ENCODE results near the gene TCF23.
"Not testable (repeated sequence)": the region's sequence is repeated elsewhere in the genome, so short reads cannot be mapped to it uniquely, and the experiment has no call there.

The TCF23 gene

GRCh38 chr2:27155069-27155520 lies 6.3 kb downstream of the TCF23 start:
- no peak for DNase-seq

GRCh38 chr2:27158468-27158867 lies 9.7 kb downstream of the TCF23 start:
- no peak for DNase-seq

- no peak for DNase-seq
Observed at GRCh38 chr2:27159271-27159670, 10.5 kb downstream of the TCF23 start.

GRCh38 chr2:27160191-27160590 lies 11.4 kb downstream of the TCF23 start:
- DNase-seq = no peak

- no peak for DNase-seq
Observed at GRCh38 chr2:27162151-27163121, 13.6 kb downstream of the TCF23 start.

- DNase-seq = no peak
Observed at GRCh38 chr2:27164960-27165763, 16.4 kb downstream of the TCF23 start.

GRCh38 chr2:27170581-27171337 lies 22.0 kb downstream of the TCF23 start:
- no peak for DNase-seq

- no peak for DNase-seq
Observed at GRCh38 chr2:27171351-27171848, 22.6 kb downstream of the TCF23 start.

- no peak for DNase-seq
Observed at GRCh38 chr2:27174638-27175037, 25.8 kb downstream of the TCF23 start.

GRCh38 chr2:27175330-27175729 lies 26.5 kb downstream of the TCF23 start:
- no peak for DNase-seq

GRCh38 chr2:27175781-27176180 lies 27.0 kb downstream of the TCF23 start:
- not testable (repeated sequence) for DNase-seq

GRCh38 chr2:27177441-27178351 lies 28.9 kb downstream of the TCF23 start:
- DNase-seq = no peak

GRCh38 chr2:27178469-27178868 lies 29.7 kb downstream of the TCF23 start:
- no peak for DNase-seq

- DNase-seq = no peak
Observed at GRCh38 chr2:27179344-27180000, 30.7 kb downstream of the TCF23 start.

- DNase-seq = no peak
Observed at GRCh38 chr2:27182346-27182745, 33.5 kb downstream of the TCF23 start.

GRCh38 chr2:27184115-27184514 lies 35.3 kb downstream of the TCF23 start:
- DNase-seq = no peak

GRCh38 chr2:27185331-27186026 lies 36.7 kb downstream of the TCF23 start:
- DNase-seq = no peak

GRCh38 chr2:27186613-27187345 lies 38.0 kb downstream of the TCF23 start:
- no peak for DNase-seq

- DNase-seq = no peak
Observed at GRCh38 chr2:27189989-27190388, 41.2 kb downstream of the TCF23 start.

All from activated CD4-positive, CD25-positive, alpha-beta regulatory T cell (primary cell).